Fibroblast of peridontal ligament (primary cell): Measurements from ENCODE around the gene MET.
A peak's percentile ranks its signal among the peaks of the same experiment; 100 is the strongest.

ENCODE experiments used
- DNase-seq: peaks from one replicate; pipeline ENCODE4 v3.0.0-alpha.2; 2010; ENCODE audit errors: extremely low read depth

The MET gene

GRCh38 chr7:116783666-116784318, 111.8 kb downstream of the MET start:
- no peak for DNase-seq

DNA sequence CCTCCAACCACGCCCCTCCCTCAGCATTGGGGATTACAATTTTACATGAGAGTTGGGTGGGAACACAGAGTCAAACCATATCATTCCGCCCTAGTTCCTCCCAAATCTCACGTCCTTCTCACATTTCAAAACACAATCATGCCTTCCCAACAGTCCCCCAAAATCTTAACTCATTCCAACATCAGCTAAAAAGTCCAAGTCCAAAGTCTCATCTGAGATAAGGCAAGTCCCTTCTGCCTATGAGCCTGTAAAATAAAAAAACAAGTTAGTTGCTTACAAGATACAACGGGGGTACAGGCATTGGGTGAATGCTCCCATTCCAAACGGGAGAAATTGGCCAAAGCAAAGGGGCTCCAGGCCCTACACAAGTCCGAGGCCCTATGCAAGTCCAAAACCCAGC, 112.7 kb downstream of the MET start:
- DNase-seq = no peak

DNA sequence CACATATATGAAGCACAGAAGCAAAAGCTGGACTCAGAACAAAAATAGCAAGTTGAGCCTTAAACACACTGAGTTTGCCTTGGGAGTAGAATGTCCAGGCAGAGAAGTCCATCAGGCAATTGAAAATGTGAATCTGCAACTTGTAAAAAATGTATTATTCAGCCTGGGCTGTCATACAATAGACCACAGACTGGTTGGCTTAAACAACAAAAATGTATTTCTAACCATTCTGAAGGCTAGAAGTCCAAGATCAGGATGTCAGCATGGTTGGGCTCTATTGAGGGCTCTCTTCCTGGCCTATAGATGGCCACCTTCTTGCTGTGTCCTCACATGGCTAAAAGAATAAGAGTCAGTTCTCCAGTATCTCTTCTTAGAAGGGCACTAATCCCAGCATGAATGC, 113.8 kb downstream of the MET start:
- DNase-seq = peak; percentile 30

GRCh38 chr7:116786791-116787443, 114.9 kb downstream of the MET start:
- peak; percentile 42 for DNase-seq

DNA sequence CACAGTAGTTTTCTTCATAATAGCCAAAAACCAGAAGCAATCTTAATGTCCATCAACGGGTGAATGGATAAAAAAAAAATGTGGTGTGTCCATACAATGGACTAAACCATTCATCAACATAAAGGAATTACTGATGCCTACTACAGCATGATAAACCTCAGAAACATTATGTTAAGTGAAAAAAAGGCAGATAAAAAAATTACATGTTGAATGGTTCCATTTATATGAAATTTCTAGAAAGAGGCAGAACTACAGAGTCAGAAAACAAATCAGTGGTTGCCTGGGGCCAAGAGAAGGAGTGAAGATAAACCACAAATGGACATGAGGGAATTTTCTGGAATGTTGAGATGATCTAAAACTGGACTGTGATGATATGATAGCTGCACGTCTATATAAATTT, 115.9 kb downstream of the MET start:
- DNase-seq = no peak

- DNase-seq = no peak
These were observed 116.7 kb downstream of the MET start for GRCh38 chr7:116788572-116789197.

DNA sequence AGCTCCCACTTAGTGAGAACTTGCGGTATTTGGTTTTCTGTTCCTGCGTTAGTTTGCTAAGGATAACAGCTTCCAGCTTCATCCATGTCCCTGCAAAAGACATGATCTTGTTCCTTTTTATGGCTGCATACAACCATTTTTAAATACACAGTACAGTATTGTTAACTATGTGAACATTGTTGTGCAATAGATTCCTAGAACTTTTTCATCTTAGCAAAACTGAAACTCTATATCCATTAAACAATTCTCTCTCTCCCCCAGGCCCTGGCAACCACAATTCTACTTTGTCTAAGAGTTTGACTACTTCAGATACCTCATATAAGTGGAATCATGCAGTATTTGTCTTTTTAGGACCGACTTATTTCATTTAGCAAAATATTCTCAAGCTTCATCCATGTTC, 118.0 kb downstream of the MET start:
- DNase-seq = peak; percentile 37

DNA sequence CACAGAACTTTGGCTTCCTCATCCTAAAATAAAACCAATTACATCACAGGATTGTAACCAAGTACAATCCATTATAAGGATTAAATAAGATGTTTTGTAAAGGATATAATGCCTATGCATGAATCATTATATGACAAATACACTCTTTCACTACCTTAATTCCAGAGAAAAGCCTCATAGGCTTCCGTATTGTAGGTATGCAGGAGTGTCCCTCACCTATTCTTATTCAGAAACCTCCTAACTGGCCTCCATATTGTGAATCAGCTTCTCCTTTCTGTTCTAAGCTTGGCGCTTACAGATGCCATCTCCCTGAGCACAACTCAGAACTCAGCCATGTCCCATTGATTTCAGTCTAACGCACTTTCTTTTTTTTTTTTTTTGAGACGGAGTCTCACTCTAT, 120.8 kb downstream of the MET start:
- DNase-seq = no peak

DNA sequence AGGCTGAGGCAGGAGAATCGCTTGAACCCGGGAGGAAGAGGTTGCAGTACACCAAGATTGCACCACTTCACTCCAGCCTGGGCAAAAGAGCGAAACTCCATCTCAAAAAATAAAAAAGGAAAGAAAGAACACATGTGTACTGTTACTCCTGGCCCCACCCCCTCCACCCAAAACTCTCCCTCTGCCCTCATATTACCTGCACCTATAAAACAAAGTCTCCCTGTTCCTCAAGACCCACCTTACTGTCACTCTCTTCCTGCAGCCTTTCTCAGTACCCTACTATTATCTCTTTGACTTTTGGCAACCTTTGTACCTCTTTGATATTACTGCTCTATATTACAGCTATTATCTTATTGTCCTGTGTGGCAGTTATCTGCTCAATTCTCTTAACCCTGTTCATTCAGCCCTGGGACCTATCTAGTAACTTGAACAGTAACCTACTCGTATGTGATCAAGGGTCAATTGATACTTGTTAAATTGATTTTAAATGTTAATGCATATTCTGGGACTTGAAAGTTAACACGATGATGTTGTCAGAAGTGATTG, 121.9 kb downstream of the MET start:
- DNase-seq = no peak

GRCh38 chr7:116796471-116796870, 124.5 kb downstream of the MET start:
- DNase-seq = no peak

DNA sequence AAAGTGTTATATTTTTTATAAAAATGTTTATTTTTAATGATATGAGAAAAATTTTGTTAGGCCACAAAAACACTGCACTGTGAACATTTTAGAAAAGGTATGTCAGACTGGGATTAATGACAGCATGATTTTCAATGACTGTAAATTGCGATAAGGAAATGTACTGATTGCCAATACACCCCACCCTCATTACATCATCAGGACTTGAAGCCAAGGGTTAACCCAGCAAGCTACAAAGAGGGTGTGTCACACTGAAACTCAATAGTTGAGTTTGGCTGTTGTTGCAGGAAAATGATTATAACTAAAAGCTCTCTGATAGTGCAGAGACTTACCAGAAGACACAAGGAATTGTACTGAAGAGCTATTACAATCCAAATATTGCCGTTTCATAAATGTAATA, 125.6 kb downstream of the MET start:
- peak; percentile 60 for DNase-seq

- no peak for DNase-seq
These were observed 126.2 kb downstream of the MET start for GRCh38 chr7:116798232-116798631.

DNA sequence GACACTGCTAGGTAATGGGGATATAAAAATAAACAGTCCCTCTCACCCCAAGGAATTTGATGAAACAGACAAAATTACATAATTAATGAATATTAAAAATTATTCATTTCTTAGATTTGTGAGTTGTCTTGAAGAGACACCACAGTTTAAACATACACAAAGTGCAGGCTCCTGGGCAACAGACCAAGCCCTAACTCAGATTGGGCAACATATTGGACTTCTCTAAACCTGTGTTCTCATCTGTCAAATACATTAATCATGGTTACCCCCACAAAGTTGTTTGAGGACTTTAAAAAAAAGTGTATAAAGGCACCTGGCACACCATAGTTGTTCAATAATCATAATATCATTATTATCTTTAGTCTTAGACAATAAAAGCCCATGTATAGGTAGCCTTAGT, 127.9 kb downstream of the MET start:
- peak; percentile 37 for DNase-seq

GRCh38 chr7:116800594-116800993, 128.6 kb downstream of the MET start:
- DNase-seq = no peak

DNA sequence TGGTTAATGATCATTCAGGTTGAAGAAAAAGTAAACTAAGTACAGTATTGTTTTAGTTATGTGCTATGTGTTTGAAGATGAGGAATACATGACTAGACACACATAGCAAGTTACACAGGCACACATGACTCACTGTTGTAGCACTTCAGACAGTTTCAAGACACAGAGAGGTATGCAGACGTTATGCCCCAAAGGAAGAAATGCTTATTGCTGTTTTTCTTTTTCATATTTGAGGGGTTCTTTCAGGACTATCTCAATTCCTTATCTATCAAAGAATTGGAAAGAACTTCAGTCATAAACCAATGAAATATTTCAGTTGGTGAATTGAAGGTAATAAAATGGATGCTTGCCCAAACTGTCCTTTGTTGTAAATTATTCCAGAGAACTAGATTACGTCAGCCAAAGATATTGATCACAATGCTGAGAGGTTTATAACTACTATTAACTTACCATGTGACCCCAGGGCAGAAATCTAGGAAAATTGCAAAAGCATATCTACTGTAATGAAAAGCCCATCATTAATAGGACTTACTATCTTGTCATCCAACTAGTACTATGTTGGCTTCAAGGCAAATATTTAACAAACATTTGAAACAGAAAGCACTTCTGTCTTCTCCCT, 129.2 kb downstream of the MET start:
- DNase-seq = peak; percentile 51

DNA sequence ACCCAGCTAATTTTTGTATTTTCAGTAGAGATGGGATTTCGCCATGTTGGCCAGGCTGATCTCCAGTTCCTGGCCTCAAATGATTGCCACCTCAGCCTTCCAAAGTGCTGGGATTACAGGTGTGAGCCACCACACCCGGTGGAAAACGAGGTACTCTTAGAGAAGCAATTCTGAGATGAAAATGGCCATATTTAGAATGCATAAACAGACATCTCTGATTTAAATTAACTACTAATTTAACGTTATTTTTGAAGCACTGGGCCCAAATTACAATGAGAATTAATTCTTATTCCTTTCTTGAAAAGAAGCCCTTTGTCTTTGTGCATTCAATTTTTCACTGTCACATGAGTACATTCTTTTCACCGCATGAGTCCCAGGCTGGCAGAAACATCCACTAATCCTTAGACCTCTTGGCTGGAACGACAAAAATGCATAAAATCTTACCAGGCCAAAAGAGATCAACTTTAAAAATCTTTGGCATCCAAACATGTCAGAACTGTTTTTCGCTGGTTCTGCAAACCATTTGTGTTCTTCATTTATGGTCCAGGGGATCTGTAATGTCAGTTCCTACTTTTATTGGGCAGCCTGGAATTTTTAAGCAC, 130.2 kb downstream of the MET start:
- DNase-seq = peak; percentile 45

DNA sequence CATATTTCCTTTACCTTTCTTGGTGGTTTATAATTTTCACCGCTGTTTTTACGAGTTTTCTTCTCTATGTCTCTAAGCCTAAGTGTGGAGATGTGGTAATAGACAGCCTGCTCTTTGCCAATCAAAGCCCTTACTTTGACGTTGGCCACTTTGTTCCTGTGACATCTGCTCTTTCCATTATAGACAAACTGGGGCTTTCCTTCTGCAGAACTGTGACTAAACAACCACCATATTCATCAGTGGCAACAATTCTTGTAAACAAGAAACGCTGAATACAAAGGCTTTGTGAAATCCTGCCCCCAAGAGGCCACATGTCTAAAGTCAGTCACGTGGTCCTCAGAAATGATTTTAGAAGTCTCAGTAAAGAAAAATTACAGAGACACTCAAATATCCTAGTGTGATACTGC, 130.8 kb downstream of the MET start:
- peak; percentile 70 for DNase-seq

DNA sequence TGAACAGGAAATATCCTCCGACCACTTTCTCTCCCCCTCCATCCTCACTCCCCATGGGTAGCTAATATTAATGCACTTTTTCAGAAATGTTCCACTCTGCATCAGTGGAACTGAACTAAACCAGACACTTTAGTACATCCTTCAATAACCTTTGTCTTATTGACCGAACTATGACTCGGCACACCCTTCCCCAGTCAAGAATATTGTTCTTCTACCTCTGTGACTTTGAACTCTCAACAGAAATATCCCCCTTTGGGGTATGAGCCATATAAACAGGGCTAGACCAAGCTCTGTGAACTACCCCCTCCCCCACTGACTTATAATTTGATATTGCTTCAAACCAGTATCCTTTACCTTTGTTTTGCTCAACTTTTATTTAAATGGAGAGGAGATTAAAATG, 132.5 kb downstream of the MET start:
- no peak for DNase-seq

DNA sequence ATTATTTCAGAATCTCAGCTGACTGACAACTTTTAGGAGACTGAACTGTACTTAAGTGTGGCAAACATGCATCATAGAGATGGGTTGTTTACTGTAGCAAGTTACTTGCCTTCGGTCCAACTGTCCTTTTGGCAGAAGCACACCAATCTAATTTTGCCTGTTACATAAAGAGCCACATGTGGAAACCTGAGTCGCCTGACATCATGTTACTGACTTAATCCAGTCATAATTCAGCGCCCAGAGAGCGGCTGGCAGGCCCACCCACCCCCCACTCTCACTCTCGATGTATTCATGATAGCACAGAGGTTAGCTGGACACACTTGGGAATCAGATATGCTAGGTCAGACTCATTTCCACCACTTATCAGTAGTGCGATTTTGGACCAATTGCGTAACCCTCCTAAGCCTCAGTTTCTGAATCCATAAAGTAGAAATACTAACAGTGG, 133.1 kb downstream of the MET start:
- DNase-seq = peak; percentile 89

DNA sequence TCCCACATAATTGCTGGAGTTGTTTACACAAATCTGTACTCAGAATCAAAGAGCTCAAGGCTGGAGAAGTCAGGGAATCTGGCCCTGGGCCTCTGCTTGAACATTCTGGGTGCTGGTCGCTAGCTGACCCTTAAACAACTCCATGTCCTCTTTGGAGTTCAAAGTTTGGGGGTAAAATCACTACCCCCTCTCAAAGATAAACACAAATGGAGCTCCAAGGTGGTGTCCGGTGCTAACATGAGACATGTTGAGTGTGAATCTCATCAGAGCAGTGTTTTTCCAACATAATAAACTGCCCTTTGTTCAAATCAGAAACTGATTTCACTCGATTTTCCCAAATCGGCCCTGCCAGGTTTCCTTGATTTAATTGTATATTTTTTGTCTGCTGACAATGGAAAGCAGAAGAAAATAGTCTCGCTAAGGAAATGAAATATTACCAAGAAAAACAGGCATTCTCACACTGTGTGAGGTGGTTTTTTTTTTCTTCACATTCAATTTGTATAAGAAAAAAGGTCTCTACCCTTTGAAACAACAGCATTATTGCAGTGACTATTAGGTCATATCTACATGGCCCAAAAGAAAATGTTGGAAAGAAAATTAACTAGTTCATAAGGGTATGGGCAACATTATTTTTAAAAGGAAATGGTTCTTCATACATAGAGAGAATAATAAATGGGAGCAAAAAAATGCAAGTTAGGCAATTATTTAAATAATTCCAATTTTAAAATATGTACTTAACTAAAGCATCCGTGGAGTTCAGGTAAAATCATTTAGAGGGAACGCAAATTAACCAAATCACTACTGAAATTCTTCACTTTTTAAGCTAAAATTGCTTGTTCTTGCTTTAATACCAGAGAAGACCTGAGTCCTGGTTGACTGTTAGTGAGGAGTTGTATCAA, 134.3 kb downstream of the MET start:
- no peak for DNase-seq

DNA sequence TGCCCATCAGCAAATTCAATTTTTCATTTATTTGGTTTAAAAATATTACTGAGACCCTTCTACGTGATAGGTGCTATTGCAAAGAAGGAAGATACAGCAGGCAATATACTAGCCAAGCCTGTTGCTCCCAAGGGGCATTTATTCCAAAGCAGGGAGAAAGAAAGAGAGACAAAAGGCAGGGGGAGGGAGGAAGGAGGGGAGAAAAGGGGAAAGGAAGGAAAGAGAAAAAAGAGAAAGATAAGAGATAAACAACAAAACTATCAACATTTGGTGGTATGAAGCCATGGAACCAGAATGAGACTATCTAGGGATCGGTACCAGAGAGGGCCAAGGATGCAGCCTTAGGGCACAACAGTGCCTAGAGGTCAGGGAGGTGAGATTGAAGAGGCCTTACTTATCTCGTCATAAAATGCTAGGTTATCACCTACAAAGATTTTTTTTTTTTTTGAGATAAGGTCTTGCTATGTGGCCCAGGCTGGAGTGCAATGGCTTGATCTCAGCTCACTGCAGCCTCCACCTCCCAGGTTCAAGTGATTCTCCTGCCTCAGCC, 135.1 kb downstream of the MET start:
- no peak for DNase-seq
